Measurements from ENCODE around the gene PRKCE.
"Not testable (repeated sequence)": the region's sequence is repeated elsewhere in the genome, so short reads cannot be mapped to it uniquely, and the experiment has no call there.

Gene PRKCE

DNA sequence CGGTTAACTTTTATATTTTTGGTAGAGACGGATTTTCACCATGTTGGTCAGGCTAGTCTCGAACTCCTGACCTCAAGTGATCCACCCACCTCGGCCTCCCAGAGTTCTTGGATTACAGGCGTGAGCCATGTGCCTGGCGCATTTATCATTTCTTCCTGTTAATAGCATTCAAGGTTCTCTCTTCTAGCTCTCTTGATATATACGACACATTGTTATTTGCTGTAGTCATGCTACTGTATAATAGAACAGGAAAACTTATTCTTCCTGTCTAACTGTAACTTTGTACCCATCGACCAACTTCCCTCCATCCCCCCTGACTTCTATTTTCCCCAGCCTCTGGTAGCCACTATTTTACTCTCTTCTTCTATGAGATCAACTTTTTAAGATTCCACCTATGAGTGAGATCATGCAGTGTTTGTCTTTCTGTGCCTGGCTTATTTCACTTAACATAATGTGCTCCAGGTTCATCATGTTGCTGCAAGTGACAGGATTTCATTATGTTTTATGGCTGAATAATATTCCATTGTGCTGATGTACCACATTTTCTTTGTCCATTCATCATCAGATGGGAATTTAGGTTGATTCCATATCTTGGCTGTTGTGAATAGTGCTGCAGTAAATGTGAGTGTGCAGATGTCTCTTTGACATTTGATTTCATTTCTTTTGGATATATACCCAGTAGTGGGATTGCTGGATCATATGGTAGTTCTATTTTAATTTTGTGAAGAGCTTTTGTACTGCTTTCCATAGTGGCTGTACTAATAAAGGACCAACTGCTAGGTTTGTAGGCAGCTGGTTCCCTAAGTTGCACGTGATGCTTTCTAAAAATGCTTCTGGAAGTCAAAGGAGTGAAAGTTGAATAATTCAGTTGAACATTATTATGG, 205.2 kb downstream of the PRKCE start:
- DNase-seq (ENCODE audit: low read depth) = no peak
- H3K4me3 ChIP-seq (ENCODE audit: low read depth, low read length) = no peak overlapping the region
- TF ChIP-seq, protein P1, sequence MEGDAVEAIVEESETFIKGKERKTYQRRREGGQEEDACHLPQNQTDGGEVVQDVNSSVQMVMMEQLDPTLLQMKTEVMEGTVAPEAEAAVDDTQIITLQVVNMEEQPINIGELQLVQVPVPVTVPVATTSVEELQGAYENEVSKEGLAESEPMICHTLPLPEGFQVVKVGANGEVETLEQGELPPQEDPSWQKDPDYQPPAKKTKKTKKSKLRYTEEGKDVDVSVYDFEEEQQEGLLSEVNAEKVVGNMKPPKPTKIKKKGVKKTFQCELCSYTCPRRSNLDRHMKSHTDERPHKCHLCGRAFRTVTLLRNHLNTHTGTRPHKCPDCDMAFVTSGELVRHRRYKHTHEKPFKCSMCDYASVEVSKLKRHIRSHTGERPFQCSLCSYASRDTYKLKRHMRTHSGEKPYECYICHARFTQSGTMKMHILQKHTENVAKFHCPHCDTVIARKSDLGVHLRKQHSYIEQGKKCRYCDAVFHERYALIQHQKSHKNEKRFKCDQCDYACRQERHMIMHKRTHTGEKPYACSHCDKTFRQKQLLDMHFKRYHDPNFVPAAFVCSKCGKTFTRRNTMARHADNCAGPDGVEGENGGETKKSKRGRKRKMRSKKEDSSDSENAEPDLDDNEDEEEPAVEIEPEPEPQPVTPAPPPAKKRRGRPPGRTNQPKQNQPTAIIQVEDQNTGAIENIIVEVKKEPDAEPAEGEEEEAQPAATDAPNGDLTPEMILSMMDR (IDR thresholded peaks at IDR 0.05; ENCODE audit: low read depth, low read length, missing control alignments) = no peak

DNA sequence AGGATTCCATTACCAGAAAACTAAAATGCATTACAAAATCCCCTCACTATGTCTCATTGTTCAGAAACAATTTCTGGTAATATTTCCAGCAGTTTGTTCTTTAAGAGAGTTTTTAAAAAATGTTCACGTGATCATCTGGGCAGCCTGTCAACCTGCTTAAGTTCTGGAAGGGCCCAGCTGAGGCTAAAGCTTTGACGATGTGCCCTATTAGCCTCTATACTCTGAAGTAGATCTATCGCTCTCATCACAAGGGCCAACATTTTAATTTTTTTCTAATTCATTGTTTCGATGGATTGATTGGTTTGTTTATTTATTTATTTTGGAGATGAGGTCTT, 205.8 kb downstream of the PRKCE start:
- TF ChIP-seq, protein P1 (IDR thresholded peaks at IDR 0.05; ENCODE audit: low read depth, low read length, missing control alignments) = no peak

DNA sequence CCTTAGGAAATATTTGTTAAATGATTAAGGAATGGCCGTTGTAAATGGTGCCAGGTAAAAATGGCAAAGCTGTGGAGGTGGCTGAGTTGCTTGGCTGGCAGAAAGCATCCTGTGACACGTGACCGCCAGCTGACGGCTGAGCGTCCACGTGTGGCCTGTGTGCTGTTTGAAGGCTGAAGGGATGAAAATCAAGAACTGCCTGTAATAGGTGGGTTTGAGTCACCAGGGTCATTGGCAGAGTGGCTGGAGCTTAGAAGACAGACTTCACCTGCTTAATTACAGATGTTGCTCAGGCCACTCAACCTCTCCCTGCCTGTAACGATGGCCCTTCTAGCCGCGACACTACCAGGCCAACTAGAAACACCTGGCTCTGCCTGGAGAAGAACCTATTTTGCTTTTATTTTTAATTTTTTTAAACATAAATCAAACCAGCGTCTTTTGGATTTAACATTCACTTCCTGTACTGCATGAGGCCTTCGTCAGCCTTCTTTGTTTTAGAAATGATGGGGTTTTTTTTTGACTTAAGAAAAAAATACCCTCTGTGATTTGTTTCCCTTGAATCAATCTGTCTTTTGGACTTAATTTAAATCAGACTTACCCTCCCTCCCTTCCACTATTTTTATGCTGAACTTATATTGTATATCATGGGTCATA, 206.5 kb downstream of the PRKCE start:
- no peak overlapping the region for H3K4me3 ChIP-seq (ENCODE audit: low read depth, low read length)
- no peak for DNase-seq (ENCODE audit: low read depth)
- TF ChIP-seq, protein P1 (IDR thresholded peaks at IDR 0.05; ENCODE audit: low read depth, low read length, missing control alignments) = no peak

More for the DNA sequence above, 205.8 kb downstream of the PRKCE start:
- no peak overlapping the region for H3K4me3 ChIP-seq (ENCODE audit: low read depth, low read length)
- DNase-seq (ENCODE audit: low read depth) = no peak

DNA sequence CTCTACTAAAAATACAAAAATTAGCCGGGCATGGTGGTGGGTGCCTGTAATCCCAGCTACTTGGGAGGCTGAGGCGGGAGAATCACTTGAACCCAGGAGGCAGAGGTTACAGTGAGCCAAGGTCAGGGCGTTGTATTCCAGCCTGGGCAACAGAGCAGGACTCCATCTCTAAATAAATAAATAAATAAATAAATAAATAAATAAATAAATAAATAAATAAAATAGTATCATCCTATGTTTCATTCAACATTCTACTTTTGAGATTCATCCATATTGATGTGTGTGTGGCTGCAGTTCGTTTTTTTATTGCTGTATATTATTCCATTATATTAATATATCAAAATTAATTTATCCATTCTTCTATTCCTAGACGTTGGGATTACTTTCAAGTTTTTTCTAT, 207.4 kb downstream of the PRKCE start:
- DNase-seq (ENCODE audit: low read depth); H3K4me3 ChIP-seq (ENCODE audit: low read depth, low read length): not testable (repeated sequence)

DNA sequence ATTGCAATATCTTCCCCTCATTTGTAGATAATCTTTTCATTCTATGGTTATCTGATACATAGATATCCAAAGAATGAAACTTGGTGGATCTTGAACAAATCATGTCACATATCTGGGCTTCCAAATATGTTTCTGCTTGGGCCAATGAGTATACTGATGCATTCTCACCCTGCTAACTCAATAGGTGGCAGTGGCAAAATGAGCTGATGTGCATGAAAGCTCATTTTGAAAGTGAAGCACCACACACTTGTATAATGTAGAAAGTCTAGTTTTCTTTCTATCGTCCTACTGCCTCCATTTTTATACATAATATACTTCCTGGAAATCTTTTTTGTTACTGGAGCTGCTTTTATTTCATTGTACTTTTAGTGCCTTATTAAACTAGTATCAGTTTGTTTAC, 208.2 kb downstream of the PRKCE start:
- no peak for DNase-seq (ENCODE audit: low read depth)
- TF ChIP-seq, protein P1 (IDR thresholded peaks at IDR 0.05; ENCODE audit: low read depth, low read length, missing control alignments) = no peak
- no peak overlapping the region for H3K4me3 ChIP-seq (ENCODE audit: low read depth, low read length)

DNA sequence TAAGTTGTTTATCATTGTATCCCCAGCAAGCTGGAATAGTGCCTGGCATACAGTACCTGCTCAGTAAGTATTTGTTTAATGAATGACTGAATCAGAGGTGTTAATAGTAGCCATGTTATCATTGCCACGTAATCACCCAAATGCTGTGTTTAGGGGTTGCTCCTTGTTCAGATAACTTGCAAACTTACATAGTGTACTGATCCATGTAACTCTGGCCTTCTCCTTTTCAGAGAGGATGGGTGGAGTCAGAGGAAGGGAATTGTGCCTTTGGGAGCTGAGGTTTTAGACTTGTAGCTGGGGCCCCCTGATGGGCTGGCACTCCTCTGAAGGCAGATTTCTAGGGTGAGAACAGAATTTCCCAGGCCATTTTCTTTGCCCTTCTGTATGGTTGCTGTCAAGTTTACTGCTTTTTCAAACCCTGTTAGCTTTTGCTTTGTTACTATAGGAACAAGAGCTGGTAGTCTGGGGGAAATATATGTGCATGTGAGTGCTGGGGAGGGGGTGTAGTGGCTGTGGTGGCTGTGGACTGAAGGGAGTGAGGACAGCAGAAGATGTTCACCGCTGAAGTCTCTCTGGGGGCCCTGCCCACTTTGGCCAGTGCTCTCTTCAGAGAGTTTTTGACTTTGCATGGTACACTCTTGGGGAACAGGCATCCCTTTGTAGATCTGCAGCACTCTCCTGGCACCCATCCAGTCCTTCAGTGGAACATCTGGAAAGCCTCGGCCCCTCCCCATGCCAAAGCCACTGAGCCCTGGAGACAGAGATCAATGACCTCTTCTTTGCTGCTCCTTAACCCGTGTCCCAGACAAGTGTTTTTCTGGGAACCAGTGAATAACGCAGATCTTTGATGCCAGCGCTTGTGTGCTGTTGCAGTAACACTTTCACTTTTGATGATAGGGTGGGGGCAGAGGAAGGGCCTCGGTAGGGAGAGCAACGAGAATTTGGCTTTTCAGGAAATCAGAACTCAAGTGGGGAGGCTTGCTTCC, 209.0 kb downstream of the PRKCE start:
- DNase-seq (ENCODE audit: low read depth) = no peak
- peak overlapping the region; percentile 0; the same call in 1 of the 2 replicates for H3K4me3 ChIP-seq (ENCODE audit: low read depth, low read length)
- TF ChIP-seq, protein P1 (IDR thresholded peaks at IDR 0.05; ENCODE audit: low read depth, low read length, missing control alignments) = no peak

DNA sequence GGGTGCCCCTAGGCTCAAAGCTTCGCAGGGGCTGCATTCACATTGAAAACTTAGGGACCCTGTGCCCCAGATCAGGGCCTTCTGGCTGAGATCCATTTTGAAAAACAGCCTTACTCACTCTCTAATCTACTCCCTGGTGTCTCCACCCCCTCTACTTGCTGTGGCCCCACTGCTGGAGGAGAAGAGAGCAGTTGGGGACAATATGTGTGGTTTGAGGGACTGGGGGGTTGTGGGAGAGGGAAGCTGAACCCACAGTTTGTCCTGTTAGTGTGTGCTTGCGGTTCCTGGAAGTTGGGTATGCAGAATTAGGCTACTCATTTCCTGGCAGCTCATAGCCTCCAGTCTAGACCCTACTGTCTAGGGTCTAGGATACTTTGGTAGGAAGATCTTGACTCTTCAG, 211.4 kb downstream of the PRKCE start:
- TF ChIP-seq, protein P1 (IDR thresholded peaks at IDR 0.05; ENCODE audit: low read depth, low read length, missing control alignments) = no peak
- no peak overlapping the region for H3K4me3 ChIP-seq (ENCODE audit: low read depth, low read length)
- no peak for DNase-seq (ENCODE audit: low read depth)
